GM21360 (cell line): ENCODE results near the gene CHD5.

Experiments
- ATAC-seq: cut with Tn5 transposase; IDR thresholded peaks from one replicate; pipeline ENCODE4 v1.9.1; 2021; ENCODE audit warnings: mild to moderate bottlenecking, moderate library complexity; ENCODE audit not compliant: unreplicated experiment

CHD5 gene

GRCh38 chr1:6175411-6175828 is 4.7 kb downstream of the CHD5 start:
- no peak for ATAC-seq

GRCh38 chr1:6174621-6175410 is 5.3 kb downstream of the CHD5 start:
- no peak for ATAC-seq

- ATAC-seq = no peak
Measured at GRCh38 chr1:6172549-6172948, 7.6 kb downstream of the CHD5 start.

- ATAC-seq = no peak
Measured at GRCh38 chr1:6171548-6172124, 8.5 kb downstream of the CHD5 start.

- no peak for ATAC-seq
Measured at GRCh38 chr1:6170742-6171201, 9.3 kb downstream of the CHD5 start.

GRCh38 chr1:6170116-6170741 is 9.9 kb downstream of the CHD5 start:
- no peak for ATAC-seq

GRCh38 chr1:6168947-6169586 is 11.1 kb downstream of the CHD5 start:
- no peak for ATAC-seq

- ATAC-seq = no peak
Measured at GRCh38 chr1:6167391-6168303, 12.5 kb downstream of the CHD5 start.

- ATAC-seq = no peak
Measured at GRCh38 chr1:6166655-6167390, 13.3 kb downstream of the CHD5 start.

GRCh38 chr1:6166221-6166620 is 13.9 kb downstream of the CHD5 start:
- ATAC-seq = no peak

- ATAC-seq = no peak
Measured at GRCh38 chr1:6165441-6165985, 14.6 kb downstream of the CHD5 start.

GRCh38 chr1:6165027-6165426 is 15.1 kb downstream of the CHD5 start:
- no peak for ATAC-seq

- no peak for ATAC-seq
Measured at GRCh38 chr1:6163973-6164617, 16.0 kb downstream of the CHD5 start.

- no peak for ATAC-seq
Measured at GRCh38 chr1:6163191-6163972, 16.7 kb downstream of the CHD5 start.

- no peak for ATAC-seq
Measured at GRCh38 chr1:6162773-6163172, 17.3 kb downstream of the CHD5 start.

GRCh38 chr1:6162341-6162740 is 17.8 kb downstream of the CHD5 start:
- ATAC-seq = no peak

- no peak for ATAC-seq
Measured at GRCh38 chr1:6158181-6158580, 21.9 kb downstream of the CHD5 start.

- ATAC-seq = no peak
Measured at GRCh38 chr1:6157528-6158174, 22.5 kb downstream of the CHD5 start.
